ENCODE data around the gene SYT8. TPM values are rescaled to one million over a fixed set of nuclear protein-coding genes. Genes with fewer than 3 reads are reported as not detected.
A peak's percentile ranks its signal among the peaks of the same experiment; 100 is the strongest.

The SYT8 gene
- total RNA-seq, 1 experiment from 2014 or later: 308 TPM

- no peaks in the 10 kb centered on the region for H3K27me3 Mint-ChIP-seq (ENCODE audit: insufficient read depth, unreplicated experiment)
- H3K9me3 Mint-ChIP-seq (ENCODE audit: unreplicated experiment): no peaks in the 10 kb centered on the region
- CTCF ChIA-PET: interaction anchor here (0.6 kb wide), 1 partner anchor 179 kb away, joined by 3 read pairs; no protein-coding TSS in a partner anchor
- intact Hi-C loops (cut with micrococcal nuclease): loop anchor here (5.0 to 10.0 kb wide), 2 partner anchors 38 to 285 kb away; no protein-coding TSS in a partner anchor
- H3K36me3 Mint-ChIP-seq (ENCODE audit: insufficient read depth, unreplicated experiment): peaks cover 55% of the 10 kb centered on the region
- BruUV-seq (replicated peaks): no TSS peak
- peaks cover 23% of the 10 kb centered on the region for H3K4me1 Mint-ChIP-seq (ENCODE audit: insufficient read depth, unreplicated experiment)
- DNase-seq (ENCODE audit: unreplicated experiment): no peak
- POLR2A ChIA-PET: interaction anchor here (0.6 to 1.4 kb wide), 3 partner anchors 9 to 996 kb away, joined by 3 to 4 read pairs (median 3); no protein-coding TSS in a partner anchor
- H3K4me3 Mint-ChIP-seq (ENCODE audit: unreplicated experiment): peak overlapping the region; percentile 21
- no peak overlapping the region for H3K27ac Mint-ChIP-seq (ENCODE audit: low read depth, unreplicated experiment)
- TF ChIP-seq, protein P1, sequence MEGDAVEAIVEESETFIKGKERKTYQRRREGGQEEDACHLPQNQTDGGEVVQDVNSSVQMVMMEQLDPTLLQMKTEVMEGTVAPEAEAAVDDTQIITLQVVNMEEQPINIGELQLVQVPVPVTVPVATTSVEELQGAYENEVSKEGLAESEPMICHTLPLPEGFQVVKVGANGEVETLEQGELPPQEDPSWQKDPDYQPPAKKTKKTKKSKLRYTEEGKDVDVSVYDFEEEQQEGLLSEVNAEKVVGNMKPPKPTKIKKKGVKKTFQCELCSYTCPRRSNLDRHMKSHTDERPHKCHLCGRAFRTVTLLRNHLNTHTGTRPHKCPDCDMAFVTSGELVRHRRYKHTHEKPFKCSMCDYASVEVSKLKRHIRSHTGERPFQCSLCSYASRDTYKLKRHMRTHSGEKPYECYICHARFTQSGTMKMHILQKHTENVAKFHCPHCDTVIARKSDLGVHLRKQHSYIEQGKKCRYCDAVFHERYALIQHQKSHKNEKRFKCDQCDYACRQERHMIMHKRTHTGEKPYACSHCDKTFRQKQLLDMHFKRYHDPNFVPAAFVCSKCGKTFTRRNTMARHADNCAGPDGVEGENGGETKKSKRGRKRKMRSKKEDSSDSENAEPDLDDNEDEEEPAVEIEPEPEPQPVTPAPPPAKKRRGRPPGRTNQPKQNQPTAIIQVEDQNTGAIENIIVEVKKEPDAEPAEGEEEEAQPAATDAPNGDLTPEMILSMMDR (IDR thresholded peaks at IDR 0.05; ENCODE audit: unreplicated experiment): no peak
Observed at GRCh38 chr11:1839204-1839923, 4.6 kb downstream of the SYT8 start.

DNA sequence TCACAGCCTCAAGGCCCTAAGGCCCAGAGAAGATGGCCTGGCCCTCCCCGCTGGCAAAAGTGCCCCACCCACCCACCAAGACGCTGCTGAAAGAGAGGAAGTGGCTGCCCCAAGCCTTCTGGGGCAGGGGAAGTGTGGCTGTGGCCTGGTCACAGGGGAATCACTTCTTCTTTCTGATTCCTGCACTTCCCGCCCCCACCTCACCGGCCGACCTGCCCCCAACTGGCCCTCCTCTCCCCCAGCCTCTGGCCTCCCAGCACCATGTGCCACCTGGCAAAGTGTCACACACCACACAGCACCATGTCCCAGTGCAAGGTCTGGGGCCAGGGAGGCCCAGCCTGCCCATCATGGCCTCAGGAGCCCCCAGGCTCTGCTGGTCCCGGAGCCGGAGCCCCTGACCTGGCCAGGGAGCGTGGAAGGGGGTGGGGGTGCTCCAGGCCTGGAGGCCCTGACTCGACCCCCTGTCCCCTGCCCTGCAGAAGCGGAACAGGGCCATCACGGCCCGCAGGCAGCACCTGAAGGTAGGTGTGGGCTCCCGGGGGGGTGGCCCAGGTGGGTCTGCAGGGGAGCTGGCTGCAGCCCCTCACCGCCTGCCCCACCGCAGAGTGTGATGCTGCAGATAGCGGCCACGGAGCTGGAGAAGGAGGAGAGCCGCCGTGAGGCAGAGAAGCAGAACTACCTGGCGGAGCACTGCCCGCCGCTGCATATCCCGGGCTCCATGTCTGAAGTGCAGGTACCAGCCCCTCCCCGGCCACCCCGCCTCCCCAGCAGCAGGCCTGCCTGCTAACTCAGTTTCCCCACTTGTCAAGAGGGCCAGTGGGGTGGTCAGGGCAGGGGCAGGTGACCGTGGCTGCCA, 5.4 kb downstream of the SYT8 start:
- peak overlapping the region; percentile 21 for H3K4me3 Mint-ChIP-seq (ENCODE audit: unreplicated experiment)
- DNase-seq (ENCODE audit: unreplicated experiment): no peak

GRCh38 chr11:1840780-1841480, 6.1 kb downstream of the SYT8 start:
- H3K27ac Mint-ChIP-seq (ENCODE audit: low read depth, unreplicated experiment): no peak overlapping the region
- no TSS peak for BruUV-seq (replicated peaks)
- H3K9me3 Mint-ChIP-seq (ENCODE audit: unreplicated experiment): no peaks in the 10 kb centered on the region

More for the DNA sequence above, 5.4 kb downstream of the SYT8 start:
- Mint-ChIP-seq H3K9me3 (ENCODE audit: unreplicated experiment) (no peaks in the 10 kb centered on the region), H3K36me3 (ENCODE audit: insufficient read depth, unreplicated experiment) (peaks cover 55% of the 10 kb centered on the region), H3K27me3 (ENCODE audit: insufficient read depth, unreplicated experiment) (no peaks in the 10 kb centered on the region), H3K27ac (ENCODE audit: low read depth, unreplicated experiment) (no peak overlapping the region), H3K4me1 (ENCODE audit: insufficient read depth, unreplicated experiment) (peaks cover 28% of the 10 kb centered on the region)
- ChIA-PET POLR2A (interaction anchor here (0.8 kb wide), 1 partner anchor 78 kb away, joined by 3 read pairs; no protein-coding TSS in a partner anchor), CTCF (interaction anchor here (0.8 kb wide), 1 partner anchor 312 kb away, joined by 3 read pairs; no protein-coding TSS in a partner anchor)
- intact Hi-C loops (cut with micrococcal nuclease): loop anchor here (5.0 to 10.0 kb wide), 2 partner anchors 37 to 285 kb away; no protein-coding TSS in a partner anchor
- TF ChIP-seq, protein P1 (IDR thresholded peaks at IDR 0.05; ENCODE audit: unreplicated experiment): no peak
- BruUV-seq (replicated peaks): no TSS peak

More at GRCh38 chr11:1840780-1841480, 6.1 kb downstream of the SYT8 start:
- POLR2A ChIA-PET: interaction anchor here (0.8 to 1.0 kb wide), 3 partner anchors 11 to 90 kb away, joined by 3 read pairs; partner anchors contain the start of gene IFITM10
- Mint-ChIP-seq H3K36me3 (ENCODE audit: insufficient read depth, unreplicated experiment) (peaks cover 47% of the 10 kb centered on the region), H3K4me1 (ENCODE audit: insufficient read depth, unreplicated experiment) (peaks cover 30% of the 10 kb centered on the region), H3K4me3 (ENCODE audit: unreplicated experiment) (no peak overlapping the region), H3K27me3 (ENCODE audit: insufficient read depth, unreplicated experiment) (no peaks in the 10 kb centered on the region)
- CTCF ChIA-PET: interaction anchor here (0.8 kb wide), 1 partner anchor 311 kb away, joined by 3 read pairs; no protein-coding TSS in a partner anchor
- TF ChIP-seq, protein P1 (IDR thresholded peaks at IDR 0.05; ENCODE audit: unreplicated experiment): no peak
- intact Hi-C loops (cut with micrococcal nuclease): no loop called here
- DNase-seq (ENCODE audit: unreplicated experiment): no peak

All from MCF 10A (cell line).